Posterior cingulate gyrus (tissue), 11 donors: ENCODE data around the gene CEBPA.

ENCODE experiments used
- DNase-seq, 10 donors: peaks; one replicate each; pipeline versions ENCODE4 v3.0.0 to v3.0.0-alpha.2; 2020 to 2021; ENCODE audit warnings: mixed read lengths in 3 of 10
- intact Hi-C: fragments of 100-400 bp; cut with DNase I; formaldehyde crosslinking; loops from one replicate; pipeline ENCODE4 v1.15.1; 2023

Gene CEBPA

GRCh38 chr19:33291623-33292534 is 10.5 kb downstream of the CEBPA start:
- peak in 4 of 10 donors; percentile 2 to 51 (median 44) for DNase-seq
- intact Hi-C loops: no loop called here

GRCh38 chr19:33290956-33291622 is 11.2 kb downstream of the CEBPA start:
- peak in 4 of 10 donors; percentile 1 to 49 (median 40) for DNase-seq
- intact Hi-C loops: no loop called here

GRCh38 chr19:33290082-33290815 is 12.1 kb downstream of the CEBPA start:
- peak in 4 of 10 donors; percentile 3 to 74 (median 40) for DNase-seq
- intact Hi-C loops: no loop called here

- DNase-seq: no peak
- intact Hi-C loops: no loop called here
Measured at GRCh38 chr19:33289261-33289660, 13.1 kb downstream of the CEBPA start.

GRCh38 chr19:33288666-33289065 is 13.7 kb downstream of the CEBPA start:
- intact Hi-C loops: no loop called here

GRCh38 chr19:33287927-33288326 is 14.4 kb downstream of the CEBPA start:
- intact Hi-C loops: no loop called here

More at GRCh38 chr19:33288666-33289065, 13.7 kb downstream of the CEBPA start:
- DNase-seq: no peak

GRCh38 chr19:33287438-33287837 is 14.9 kb downstream of the CEBPA start:
- intact Hi-C loops: no loop called here
- DNase-seq: no peak

More at GRCh38 chr19:33287927-33288326, 14.4 kb downstream of the CEBPA start:
- DNase-seq: no peak

- intact Hi-C loops: no loop called here
- no peak for DNase-seq
Measured at GRCh38 chr19:33286899-33287298, 15.4 kb downstream of the CEBPA start.

GRCh38 chr19:33285441-33285927 is 16.9 kb downstream of the CEBPA start:
- no peak for DNase-seq
- intact Hi-C loops: no loop called here

- no peak for DNase-seq
- intact Hi-C loops: no loop called here
Measured at GRCh38 chr19:33284756-33285155, 17.6 kb downstream of the CEBPA start.

GRCh38 chr19:33284146-33284643 is 18.1 kb downstream of the CEBPA start:
- intact Hi-C loops: no loop called here
- DNase-seq: no peak

GRCh38 chr19:33283589-33283988 is 18.7 kb downstream of the CEBPA start:
- DNase-seq: no peak
- intact Hi-C loops: no loop called here

GRCh38 chr19:33282036-33282671 is 20.2 kb downstream of the CEBPA start:
- intact Hi-C loops: no loop called here
- no peak for DNase-seq

- no peak for DNase-seq
- intact Hi-C loops: no loop called here
Measured at GRCh38 chr19:33281296-33281926, 20.9 kb downstream of the CEBPA start.

- DNase-seq: no peak
Measured at GRCh38 chr19:33280351-33280921, 21.9 kb downstream of the CEBPA start.

GRCh38 chr19:33279430-33280350 is 22.6 kb downstream of the CEBPA start:
- DNase-seq: no peak
- intact Hi-C loops: no loop called here

More at GRCh38 chr19:33280351-33280921, 21.9 kb downstream of the CEBPA start:
- intact Hi-C loops: no loop called here

GRCh38 chr19:33278403-33279269 is 23.7 kb downstream of the CEBPA start:
- DNase-seq: no peak
- intact Hi-C loops: no loop called here
